ENCODE results near the gene P4HTM. TPM values are rescaled to one million over a fixed set of nuclear protein-coding genes. Genes with fewer than 3 reads are reported as not detected.
A peak's percentile ranks its signal among the peaks of the same experiment; 100 is the strongest.

Gene P4HTM
- polyA plus RNA-seq, 3 donors: 14.9 to 40.0 (median 18.1) TPM

DNA sequence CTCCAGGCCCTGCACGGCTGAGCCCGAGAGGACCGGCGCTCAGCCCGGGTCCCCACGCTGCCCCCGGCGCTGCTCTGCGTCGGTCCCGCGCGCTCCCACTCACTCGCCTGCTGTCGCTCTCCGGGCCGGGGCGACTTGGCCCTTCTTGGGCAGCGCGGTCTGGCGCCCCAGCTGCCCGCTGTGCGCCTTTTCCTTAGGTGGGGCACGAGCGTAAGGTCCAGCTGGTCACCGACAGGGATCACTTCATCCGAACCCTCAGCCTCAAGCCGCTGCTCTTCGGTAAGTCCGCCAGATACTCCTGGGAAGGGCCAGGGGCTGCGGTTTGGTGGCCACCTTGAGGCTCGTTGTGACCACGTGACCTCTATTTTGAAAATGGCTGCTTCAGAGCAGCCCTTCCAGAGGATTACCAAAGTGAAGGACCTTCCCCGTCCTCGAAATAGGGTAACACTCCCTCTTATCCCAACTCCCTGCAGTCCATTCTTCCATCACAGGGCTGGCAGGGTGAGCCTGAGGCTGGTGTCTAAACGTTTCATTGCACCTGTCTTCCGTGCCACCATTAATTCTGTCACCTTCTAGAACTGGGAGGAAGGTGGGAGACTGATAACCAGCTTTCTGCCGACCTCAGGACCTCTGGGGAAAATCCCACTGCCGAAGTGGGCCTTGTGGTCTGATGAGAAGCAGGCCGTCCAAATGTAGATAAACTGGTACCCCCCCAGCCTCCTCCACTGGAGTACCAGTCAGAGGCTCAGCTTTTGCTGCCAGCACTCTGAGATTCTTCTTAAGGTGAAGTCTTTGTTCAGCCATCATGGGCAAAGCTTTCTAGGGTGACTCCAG lies 812 bp downstream of the P4HTM start:
- peak overlapping the region; percentile 99 for H3K4me2 ChIP-seq (replicated peaks; ENCODE audit: extremely low read depth, low read length, poor library complexity, severe bottlenecking)
- intact Hi-C loops (cut with micrococcal nuclease): loop anchor here in 1 of 2 donors (10.0 kb wide), 1 partner anchor 164 kb away; no protein-coding TSS in a partner anchor
- peaks cover 10 to 30% of the 10 kb centered on the region in 2 donors for H3K36me3 ChIP-seq (replicated peaks in 1 of 2; ENCODE audit: control insufficient read depth in 1 of 2, insufficient read depth in 2 of 2, low read length in 2 of 2)
- Mint-ChIP-seq H3K9me3 (no peaks in the 10 kb centered on the region), H3K4me1 (peaks cover 27% of the 10 kb centered on the region), H3K27me3 (ENCODE audit: low read depth in 3 of 3) (no peaks in the 10 kb centered on the region), H3K27ac (peak overlapping the region in 6 of 7 donors; percentile 58 to 89 (median 74)), H3K36me3 (peaks cover 16 to 29% of the 10 kb centered on the region in 2 donors), H3K4me3 (peak overlapping the region; percentile 92)
- DNase-seq: peak; percentile 12 to 43 (median 42)
- H3K9me3 ChIP-seq (replicated peaks in 1 of 2; ENCODE audit: control insufficient read depth in 1 of 2, insufficient read depth in 1 of 2, low read length in 2 of 2): no peaks in the 10 kb centered on the region
- peak overlapping the region; percentile 100 for H2AFZ ChIP-seq (ENCODE audit: insufficient read depth, low read depth, low read length, poor library complexity, severe bottlenecking)
- peak overlapping the region; percentile 82 for H3K9ac ChIP-seq (ENCODE audit: insufficient read depth, low read length, poor library complexity, severe bottlenecking)
- H4K20me1 ChIP-seq (ENCODE audit: insufficient read depth, low read length): no peaks in the 10 kb centered on the region
- H3K79me2 ChIP-seq (ENCODE audit: insufficient read depth, low read length): peaks cover 23% of the 10 kb centered on the region
- H3K4me3 ChIP-seq (replicated peaks in 1 of 3; ENCODE audit: low read depth in 2 of 3, low read length in 3 of 3): peak overlapping the region; percentile 83 to 96 (median 96)
- H3K27ac ChIP-seq (ENCODE audit: low read depth in 1 of 2, low read length in 2 of 2): peak overlapping the region in 1 of 2 donors; percentile 72
- no peaks in the 10 kb centered on the region for H3K27me3 ChIP-seq (ENCODE audit: control insufficient read depth in 2 of 2, insufficient read depth in 2 of 2, low read length in 2 of 2)
- peaks cover 21 to 27% of the 10 kb centered on the region in 2 donors for H3K4me1 ChIP-seq (ENCODE audit: control insufficient read depth in 1 of 2, insufficient read depth in 2 of 2, low read length in 2 of 2)
- TF ChIP-seq, protein P1, sequence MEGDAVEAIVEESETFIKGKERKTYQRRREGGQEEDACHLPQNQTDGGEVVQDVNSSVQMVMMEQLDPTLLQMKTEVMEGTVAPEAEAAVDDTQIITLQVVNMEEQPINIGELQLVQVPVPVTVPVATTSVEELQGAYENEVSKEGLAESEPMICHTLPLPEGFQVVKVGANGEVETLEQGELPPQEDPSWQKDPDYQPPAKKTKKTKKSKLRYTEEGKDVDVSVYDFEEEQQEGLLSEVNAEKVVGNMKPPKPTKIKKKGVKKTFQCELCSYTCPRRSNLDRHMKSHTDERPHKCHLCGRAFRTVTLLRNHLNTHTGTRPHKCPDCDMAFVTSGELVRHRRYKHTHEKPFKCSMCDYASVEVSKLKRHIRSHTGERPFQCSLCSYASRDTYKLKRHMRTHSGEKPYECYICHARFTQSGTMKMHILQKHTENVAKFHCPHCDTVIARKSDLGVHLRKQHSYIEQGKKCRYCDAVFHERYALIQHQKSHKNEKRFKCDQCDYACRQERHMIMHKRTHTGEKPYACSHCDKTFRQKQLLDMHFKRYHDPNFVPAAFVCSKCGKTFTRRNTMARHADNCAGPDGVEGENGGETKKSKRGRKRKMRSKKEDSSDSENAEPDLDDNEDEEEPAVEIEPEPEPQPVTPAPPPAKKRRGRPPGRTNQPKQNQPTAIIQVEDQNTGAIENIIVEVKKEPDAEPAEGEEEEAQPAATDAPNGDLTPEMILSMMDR (IDR thresholded peaks at IDR 0.05): no peak
- 2% methylated on average over 33 of the region's 40 CpGs for WGBS (ENCODE audit: insufficient coverage)

DNA sequence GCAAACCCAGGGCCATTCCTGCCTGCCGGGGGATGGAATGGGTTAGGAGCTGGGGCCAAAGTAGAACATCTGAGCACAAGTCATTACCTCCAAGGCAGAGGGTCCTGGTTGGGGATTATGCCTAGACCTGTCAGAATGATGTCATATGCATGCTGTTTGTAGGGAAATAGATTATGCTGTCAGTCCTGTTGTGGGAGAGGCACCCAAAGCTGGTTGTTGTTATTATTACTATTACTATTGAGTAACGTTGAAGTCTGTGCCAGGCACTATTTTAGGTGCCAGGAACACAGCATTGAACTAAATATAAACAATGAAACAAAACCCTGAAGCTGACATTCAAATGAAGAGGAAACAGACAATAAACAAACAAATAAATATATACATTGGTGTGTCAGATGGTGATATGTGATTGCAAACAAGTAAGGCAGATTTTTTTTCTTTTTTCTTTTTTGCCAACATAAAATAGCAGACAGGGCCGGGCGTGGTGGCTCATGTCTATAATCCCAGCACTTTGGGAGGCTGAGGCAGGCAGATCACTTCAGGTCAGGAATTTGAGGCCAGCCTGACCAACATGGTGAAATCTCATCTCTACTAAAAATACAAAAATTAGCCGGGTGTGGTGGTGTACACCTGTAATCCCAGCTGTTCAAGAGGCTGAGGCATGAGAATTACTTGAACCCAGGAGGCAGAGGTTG lies 2.0 kb downstream of the P4HTM start:
- Histone ChIP-seq H3K4me3 (replicated peaks in 1 of 3; ENCODE audit: low read depth in 2 of 3, low read length in 3 of 3) (no peak overlapping the region), H3K4me1 (ENCODE audit: control insufficient read depth in 1 of 2, insufficient read depth in 2 of 2, low read length in 2 of 2) (peaks cover 21 to 27% of the 10 kb centered on the region in 2 donors), H3K9ac (ENCODE audit: insufficient read depth, low read length, poor library complexity, severe bottlenecking) (no peak overlapping the region), H4K20me1 (ENCODE audit: insufficient read depth, low read length) (no peaks in the 10 kb centered on the region), H3K36me3 (replicated peaks in 1 of 2; ENCODE audit: control insufficient read depth in 1 of 2, insufficient read depth in 2 of 2, low read length in 2 of 2) (peaks cover 6 to 22% of the 10 kb centered on the region in 2 donors), H3K27ac (ENCODE audit: low read depth in 1 of 2, low read length in 2 of 2) (no peak overlapping the region), H2AFZ (ENCODE audit: insufficient read depth, low read depth, low read length, poor library complexity, severe bottlenecking) (no peak overlapping the region), H3K27me3 (ENCODE audit: control insufficient read depth in 2 of 2, insufficient read depth in 2 of 2, low read length in 2 of 2) (no peaks in the 10 kb centered on the region), H3K4me2 (replicated peaks; ENCODE audit: extremely low read depth, low read length, poor library complexity, severe bottlenecking) (no peak overlapping the region), H3K9me3 (replicated peaks in 1 of 2; ENCODE audit: control insufficient read depth in 1 of 2, insufficient read depth in 1 of 2, low read length in 2 of 2) (no peaks in the 10 kb centered on the region), H3K79me2 (ENCODE audit: insufficient read depth, low read length) (peaks cover 23% of the 10 kb centered on the region)
- Mint-ChIP-seq H3K36me3 (peaks cover 11 to 25% of the 10 kb centered on the region in 2 donors), H3K27me3 (ENCODE audit: low read depth in 3 of 3) (no peaks in the 10 kb centered on the region), H3K4me3 (no peak overlapping the region), H3K27ac (no peak overlapping the region), H3K9me3 (no peaks in the 10 kb centered on the region), H3K4me1 (peaks cover 27% of the 10 kb centered on the region)
- TF ChIP-seq, protein P1 (IDR thresholded peaks at IDR 0.05): no peak
- no peak for DNase-seq
- 100% methylated on average over 1 of the region's 5 CpGs for WGBS (ENCODE audit: insufficient coverage)
- intact Hi-C loops (cut with micrococcal nuclease): loop anchor here in 1 of 2 donors (10.0 kb wide), 1 partner anchor 163 kb away; no protein-coding TSS in a partner anchor
